OCI-M2 (cell line): ENCODE data around the gene COL27A1.

Experiments
- DNase-seq: peaks from one replicate; lab custom pipeline; 2025; ENCODE audit not compliant: unreplicated experiment; lab: John Stamatoyannopoulos, UW

COL27A1 gene

DNA sequence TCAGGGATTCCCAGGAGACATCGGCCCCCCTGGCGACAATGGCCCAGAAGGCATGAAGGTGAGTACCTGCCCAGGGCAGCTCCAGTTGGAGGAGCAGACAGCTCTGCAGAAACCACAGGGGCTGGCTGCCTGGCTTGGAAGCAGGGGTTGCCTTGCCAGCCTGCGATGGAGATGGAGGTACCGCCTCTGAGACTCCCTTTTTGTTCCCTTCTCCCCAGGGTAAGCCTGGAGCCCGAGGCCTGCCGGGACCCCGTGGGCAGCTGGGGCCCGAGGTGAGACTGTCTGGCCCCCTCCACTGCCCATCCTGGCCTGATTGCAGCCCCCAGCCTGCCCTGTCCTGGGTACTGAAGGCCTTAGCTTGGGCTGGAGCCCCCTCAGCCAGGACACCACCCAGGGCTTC, 84.9 kb downstream of the COL27A1 start:
- no peak for DNase-seq

DNA sequence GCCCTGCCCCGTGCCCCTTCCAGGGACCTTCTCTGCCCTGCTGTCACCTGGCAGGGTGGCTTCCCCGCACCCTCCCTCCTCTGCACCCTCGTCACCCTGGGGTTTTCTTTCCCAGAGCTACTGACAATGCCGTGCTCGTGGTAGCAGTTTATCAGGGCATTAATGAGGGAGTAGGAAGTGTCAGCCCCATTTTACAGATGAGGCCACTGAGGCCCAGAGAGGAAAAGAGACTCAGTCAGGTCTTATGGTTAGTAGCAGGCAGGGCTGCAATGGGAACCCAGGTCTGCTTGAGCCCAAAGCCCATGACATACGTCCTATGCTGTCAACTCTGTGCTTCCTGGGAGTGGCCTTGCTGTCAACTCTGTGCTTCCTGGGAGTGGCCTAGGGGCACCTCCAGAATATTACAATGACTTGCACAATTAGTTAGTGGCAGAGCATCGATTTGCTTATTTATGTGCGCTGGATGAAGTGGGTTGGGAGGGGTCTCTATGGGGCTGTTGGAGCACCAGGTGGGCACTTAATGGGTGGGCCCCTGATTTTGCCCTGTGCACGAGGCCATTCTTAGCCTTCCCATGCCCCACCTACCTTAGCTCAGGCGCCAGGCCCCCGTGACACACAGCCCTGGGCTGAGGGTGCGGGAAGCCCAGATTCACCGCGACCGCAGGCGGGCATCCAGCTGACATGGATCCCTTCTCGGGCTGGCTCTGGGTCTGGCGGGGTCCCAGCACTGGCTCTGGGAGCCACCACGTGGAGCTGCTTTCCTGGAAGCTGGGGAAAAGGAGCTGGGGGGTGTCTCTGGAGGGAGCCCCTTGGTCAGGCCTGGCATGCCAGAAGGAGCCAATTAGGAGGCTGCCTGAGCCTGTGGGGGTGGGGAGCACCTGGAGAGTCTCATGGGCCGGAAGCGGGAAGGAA, 85.6 kb downstream of the COL27A1 start:
- DNase-seq: no peak

DNA sequence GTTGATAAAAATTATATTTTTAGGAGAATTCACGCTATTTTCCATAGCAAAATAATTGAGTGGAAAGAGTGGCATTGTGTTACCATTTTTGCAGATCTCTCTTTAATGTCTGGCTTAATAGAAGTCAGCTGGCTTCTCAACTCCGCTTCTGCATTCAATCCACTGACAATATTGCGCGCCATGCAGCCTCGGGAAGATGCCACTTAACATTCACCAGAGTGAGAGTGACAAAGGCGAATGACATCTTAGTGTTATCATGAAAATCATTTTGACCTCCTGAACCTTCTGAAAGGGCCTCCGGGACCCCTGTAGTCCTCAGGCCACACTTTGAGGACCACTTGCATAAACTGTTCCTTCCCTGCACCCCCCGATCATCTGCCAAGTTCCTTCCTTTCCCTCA, 87.5 kb downstream of the COL27A1 start:
- DNase-seq: no peak

DNA sequence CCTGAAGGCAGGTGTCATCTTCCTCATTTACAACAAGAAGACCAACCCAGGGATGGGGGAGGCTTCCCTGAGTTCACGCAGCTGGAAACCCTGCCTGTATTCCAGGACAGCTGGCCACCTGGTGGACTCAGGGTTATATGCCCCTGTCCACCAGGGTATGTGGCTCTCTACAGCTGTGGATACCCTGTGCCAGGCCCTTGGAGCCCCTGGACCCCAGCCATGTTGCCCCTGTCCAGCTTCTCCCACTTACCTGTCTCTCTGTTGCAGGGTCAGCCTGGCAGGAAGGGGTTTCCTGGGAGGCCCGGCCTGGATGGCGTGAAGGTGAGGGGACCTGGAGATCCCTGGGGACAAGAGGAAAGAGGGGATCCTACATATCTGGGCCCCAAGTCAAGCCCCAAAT, 87.9 kb downstream of the COL27A1 start:
- no peak for DNase-seq

DNA sequence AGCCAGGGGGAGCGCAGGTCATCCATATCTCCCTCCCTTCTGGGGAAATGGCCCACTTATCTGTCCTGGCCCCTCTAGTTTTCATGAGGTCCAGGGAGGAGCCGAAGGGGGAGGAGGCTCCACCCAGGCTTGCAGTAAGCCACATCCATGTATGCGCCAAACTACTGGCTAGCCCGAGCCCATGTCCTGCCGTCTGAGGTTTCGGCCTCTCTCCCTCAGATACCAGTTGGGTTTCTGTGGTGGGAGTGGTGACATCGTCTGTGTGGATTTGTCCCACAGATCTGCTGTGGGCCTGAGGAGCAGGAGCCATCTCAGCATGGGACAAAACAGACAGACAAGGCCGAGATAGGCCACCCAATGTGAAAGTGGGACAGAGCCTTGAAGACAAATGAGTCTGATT, 89.2 kb downstream of the COL27A1 start:
- DNase-seq: no peak

DNA sequence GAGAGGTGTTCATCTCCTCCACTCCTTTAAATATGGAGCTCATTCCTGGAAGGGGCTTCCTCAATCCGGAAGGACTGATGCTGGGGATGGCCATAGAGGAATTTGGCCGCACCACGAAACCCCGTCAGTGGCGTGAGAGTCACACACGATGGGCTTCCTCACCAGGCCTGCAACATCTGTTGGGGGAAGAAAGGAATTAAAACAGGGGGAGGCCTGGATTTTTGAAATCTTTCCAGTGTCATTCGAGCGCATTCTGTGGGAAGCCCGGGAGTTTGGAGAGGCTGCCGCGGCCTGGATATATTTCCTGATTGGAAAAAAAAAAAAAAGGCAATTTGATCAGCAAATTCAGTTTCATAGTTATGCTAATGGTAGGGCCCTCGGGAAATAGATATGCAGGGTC, 91.2 kb downstream of the COL27A1 start:
- DNase-seq: no peak

DNA sequence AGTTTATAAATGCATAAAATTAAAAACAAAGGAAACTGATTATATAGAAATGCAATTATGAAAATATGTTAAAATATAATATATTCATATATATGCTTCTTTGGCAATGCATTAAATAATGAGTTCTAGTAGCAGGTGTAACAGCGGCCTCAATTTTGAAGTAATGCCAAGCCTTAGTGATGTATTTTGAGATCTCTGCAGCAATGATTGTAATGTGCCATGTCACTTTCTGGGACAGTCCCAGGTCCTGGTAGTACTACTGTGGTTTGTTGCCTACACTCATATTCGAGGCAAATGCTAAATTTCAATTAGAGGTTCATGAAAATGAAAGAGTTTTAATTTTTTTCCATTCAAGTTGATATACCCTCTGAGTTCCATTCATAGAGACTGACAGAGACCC, 91.7 kb downstream of the COL27A1 start:
- DNase-seq: no peak

DNA sequence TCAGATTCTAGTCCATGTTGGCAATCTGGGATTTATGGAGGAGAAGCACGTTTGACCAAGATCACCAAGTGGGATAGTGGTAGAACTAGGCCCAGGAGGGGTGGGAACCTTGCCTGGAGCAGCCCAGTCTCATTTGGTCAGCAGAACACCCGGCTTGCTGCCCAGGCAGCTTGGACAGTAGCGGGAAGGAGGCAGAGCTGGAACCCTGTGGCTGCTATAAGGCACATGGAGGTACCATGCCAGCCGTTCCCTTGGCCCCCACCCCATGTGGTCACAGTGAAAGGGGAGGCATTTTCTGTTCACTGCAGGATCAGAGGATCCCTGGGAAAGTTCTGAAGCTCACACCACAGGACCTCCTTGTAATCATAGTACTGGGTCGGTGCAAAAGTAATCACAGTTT, 92.2 kb downstream of the COL27A1 start:
- no peak for DNase-seq

DNA sequence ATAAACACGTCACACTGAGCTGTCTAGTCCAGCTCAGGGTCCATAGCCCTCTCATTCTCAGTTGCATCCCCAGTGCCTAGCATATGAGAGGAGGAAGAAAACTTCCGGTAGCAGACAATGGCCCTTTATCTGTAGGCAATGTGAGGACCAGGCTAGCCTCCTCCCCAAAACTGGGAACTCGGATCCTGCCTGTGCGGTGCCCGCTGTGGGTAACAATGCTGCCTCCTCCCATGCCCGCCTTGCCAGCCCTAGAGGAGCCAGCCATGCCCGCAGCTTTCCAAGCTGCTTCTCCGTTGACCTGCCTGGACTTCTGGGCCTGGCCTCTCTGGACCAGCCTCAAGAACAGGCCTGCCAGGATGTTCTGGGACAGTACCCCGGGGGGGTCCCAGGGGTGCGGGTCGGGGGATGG, 93.0 kb downstream of the COL27A1 start:
- no peak for DNase-seq

DNA sequence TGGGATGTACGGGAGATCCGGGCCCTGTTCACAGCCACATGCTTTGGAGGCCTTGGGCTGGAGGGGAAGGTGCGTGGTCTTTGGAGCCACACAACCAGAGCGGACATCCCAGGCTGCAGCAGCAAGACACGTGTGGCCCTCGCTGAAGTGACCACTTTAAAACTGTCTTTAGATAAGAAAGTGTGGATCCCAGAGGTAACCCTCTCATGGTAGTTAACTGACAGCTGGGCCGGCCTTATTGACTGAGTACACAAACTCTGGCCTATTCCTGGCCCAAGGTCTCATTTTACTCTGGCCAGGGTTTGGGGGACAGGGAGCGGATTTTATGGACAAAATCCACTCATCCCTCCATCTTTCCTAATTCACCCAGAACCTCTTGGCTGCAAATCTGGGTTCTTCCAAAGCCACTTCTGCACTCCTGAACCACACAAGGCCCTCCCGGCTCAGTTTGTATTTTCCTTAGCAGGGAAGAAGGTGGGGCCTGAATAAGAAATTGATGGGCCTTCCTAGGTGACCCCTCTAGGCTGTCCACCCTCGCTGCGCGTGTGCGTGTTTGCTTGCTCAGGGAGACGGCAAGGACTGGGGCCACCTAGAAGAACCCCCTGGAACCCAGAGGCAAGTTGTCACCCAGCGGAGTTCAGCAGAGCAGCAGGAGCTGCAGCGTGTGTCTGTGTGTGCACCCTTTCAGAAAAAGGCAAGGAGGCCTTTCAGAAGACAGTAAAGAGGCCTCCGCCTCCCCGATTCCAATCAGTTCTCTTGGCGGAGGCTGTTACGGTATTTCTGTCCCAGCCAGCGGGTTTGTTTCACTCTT, 94.3 kb downstream of the COL27A1 start:
- no peak for DNase-seq

DNA sequence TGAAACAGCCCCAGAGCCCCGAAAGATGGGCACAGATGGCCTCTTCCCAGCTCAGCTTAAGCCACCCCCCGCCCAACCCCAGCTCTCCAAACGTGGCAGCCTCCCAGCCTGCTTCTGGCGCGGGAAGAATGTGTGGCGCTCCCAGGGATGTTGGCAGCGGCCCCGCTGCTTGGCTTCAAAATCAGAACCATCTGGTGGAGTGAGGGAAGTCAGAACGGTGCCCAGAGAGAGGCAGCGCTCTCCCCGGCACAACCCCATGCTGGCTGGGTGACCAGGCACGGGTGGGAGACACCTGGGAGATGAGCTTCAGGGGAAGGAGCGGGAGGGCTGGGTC, 94.9 kb downstream of the COL27A1 start:
- no peak for DNase-seq

DNA sequence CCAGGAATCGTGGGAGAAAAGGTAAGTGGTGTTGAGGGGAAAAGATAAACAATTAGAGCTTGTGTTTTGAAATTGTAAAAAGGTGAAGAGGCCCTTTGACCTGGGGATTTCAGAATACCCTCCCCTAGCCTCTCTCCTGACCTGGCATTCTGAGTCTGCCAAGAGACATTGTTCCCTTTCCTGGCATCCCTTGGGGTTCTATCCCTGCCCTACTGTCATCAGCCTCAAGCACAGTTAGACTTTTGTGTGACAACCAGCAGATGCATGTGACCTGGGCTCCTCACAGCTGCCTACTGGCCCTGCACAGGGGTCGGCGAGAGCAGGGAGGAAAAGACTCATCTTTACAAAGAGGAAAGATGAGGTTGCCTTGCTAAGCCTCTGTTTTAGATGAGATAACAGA, 95.3 kb downstream of the COL27A1 start:
- DNase-seq: no peak

DNA sequence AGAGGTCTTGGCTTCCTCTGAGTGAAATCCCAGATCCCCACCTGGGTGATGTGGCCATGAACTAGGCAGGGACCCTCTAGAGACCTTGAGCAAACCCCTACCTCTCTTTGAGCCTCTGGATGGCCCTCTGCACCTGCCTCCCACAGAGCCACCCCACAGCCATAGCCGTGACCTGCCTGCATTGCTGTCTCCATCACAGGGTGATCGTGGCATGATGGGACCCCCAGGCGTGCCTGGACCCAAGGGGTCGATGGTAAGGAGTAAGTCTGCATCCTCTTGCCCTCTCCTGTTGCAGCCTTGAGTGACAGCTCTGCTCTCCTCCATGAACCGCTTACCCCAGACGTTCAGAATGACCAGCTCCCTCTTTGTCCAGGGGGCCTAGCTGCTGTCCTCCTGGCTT, 97.1 kb downstream of the COL27A1 start:
- DNase-seq: no peak

DNA sequence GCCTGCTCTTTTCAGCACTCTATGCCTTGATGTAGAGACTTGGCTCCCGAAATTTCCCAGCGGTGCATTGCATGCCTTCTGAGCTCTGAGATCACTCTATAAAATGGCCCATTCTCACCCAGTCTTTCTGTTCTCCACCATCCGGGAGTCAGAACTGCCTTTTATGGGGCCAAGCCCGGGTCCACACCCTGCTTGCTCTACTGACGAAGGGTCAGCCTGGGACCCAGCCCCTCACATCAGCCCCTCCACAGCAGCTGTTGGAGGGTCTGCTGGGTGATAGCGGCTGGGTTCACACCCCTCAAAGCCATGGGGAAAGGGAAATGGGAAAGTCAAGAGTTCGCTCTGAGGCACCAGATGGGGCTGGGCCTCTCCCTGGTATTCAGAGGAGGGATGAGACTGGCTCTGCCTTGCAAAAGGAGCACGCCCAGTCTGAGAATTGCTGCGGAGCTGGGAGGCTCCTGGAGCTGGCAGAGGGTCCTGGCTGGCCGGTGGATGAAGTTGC, 101.5 kb downstream of the COL27A1 start:
- no peak for DNase-seq

DNA sequence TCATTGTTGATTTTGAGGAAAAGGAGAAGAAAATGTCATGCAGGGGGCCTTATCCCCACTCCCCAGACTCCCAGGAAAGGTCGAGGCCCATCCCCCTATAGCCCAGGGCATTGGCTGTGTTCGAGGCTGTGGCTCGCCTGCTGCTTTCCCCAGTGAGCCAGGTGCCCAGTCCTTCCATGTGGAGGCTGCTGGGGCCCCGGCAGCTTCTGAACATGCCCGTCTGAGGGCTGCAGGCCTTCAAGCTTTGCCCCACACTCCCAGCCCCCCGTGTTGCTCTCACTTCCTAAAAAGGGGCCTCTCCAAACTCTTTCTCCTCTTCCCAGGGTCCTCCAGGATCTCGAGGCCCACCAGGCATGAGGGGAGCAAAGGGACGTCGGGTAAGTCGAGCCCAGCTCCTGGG, 102.9 kb downstream of the COL27A1 start:
- no peak for DNase-seq

DNA sequence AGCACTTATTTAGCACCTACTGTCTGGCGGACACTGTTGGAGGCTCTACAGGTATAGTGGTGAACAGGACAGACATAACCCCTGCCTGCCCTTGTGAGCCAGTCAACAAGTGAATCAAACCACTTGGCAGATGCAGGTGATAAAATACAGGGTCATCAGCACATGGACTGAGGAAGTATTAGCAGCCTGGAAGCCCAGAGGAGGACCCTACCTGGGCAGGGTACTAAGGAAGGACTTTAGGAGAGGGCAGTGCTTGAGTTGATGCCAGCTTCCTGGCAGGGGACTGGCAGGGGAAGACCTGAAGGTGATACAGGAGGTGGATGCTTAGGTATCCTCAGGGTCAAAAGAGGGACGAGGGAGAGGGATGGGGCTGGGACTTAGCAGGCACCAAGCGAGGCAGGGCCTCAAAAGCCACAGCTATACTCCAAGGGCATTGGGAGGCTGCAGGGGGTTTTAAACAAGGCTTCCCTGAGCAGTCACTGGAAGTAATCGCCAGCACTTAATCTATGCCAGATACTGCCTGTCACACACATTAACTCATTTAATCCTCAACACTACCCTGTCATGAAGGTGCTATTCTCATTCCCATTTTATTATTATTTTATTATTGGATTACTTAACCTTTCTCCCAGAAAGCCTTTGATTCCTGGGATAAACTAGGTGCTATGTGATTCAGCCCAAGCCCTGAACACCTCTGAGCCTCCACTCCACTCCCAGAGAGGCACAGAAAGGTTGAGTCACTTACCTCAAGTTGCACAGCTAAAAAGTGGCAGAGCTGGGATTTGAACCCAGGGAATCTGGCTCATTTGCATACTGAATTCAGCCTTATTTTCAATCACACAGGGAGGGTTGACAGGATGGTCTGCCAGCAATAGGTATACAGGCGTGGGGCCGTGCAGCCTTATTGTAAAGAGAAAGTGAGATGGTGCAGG, 103.8 kb downstream of the COL27A1 start:
- no peak for DNase-seq

DNA sequence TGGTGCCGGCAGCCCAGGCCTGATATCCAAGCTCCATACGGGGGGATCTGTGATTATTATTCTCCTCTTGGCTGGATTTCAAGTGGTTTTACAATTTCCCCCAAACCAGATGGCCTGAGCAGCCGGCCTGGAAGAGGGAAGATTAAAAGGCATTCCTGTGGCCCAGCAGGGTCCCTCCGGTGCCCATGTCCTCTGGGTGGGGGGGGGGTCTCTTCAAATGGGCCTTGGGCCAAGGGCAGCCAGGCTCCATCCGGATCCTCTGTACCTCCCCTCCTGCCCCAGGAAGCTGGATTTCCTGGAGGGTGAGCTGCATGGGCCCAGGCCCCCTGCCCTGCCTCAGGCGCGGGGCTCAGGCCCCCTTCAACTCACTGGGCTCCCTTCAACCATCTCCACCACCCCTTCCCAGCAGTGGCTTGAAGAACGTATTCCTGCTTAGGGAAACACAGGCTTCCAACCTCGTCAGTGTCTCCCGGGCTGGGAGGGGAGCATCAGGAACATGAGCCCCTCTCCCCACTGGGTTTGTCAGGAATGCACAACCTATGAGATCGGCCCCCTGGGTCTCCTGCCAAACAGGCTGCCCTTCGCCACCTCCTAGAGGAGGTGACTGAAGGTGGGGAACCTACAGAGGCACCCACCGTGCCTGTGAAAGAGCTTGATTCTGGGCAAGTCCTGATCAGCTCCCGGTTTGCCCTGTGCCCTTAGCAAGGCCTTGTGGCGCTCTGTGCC, 104.6 kb downstream of the COL27A1 start:
- no peak for DNase-seq

DNA sequence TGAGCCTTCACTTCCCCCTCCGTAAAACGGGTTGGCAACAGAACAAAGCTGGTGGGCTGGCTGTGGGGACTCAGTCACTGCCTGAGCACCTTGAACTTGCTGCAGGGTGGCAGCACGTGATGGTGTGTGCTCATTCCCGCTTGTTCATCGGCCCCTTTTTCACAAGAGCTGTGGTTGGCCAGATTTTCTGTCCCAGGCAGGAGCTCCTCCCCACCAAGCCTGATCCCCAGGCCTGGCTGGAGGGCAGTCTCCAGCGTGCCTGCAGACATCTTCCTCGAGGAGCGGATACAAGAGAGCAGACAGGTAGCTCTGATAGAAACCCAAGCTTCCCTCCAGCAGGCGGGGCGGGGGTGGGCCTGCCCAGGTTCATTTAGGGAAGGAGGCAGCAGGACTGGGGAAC, 105.7 kb downstream of the COL27A1 start:
- no peak for DNase-seq

DNA sequence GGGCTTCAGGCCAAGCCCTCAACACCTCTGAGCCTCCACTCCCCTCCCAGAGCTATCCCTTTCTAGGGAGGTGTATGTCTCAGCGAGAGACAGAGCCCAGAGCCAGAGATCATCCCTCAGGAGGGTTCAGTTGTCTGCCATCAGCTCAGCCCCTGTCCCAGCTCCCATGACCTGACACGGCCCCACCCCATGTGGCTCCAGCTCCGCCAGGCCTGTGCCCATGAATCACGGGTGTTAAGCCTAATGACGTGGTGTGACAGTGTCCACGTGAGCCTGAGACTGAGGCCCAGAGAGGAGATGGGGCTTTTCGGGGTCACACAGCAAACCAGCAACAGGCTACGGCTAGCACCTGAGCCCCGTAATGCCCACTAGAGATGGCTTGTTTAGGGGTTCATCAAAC, 106.7 kb downstream of the COL27A1 start:
- DNase-seq: no peak

DNA sequence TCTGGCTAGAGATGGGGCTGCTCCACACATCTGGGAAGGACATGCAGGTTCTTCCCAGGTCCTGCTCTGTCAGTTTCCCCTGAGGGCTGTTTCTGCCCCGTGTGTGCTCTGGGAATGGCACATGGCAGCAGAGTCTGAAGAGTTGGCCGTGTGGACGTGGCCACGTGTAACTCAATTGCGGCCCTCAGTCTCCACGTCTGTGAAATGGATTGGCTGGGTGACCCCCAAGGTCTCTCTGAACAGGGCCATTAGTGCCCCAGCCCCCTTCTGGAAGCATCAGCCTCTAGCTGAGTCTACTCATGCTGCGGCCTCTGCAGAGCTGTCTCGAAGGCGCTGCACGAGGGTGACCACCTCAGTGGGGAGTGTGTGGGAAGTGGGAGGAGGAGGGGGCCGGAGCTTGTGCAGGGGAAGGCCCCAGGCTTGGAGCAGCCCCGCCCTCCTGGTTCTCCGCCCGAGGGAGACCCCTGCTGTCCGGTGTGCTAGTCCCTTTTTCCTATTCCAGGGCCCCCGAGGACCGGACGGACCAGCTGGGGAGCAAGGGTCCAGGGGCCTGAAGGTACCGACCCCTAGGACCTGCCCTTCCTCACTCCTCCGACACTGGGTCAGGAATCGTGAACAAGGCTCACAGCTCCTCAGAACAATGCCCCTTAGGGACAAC, 108.6 kb downstream of the COL27A1 start:
- no peak for DNase-seq
